Measurements from ENCODE around the gene MCUB. TPM values are rescaled to one million over a fixed set of nuclear protein-coding genes. Genes with fewer than 3 reads are reported as not detected.

The MCUB gene
- polyA plus RNA-seq, 3 donors = 117 to 125 (median 123) TPM

DNA sequence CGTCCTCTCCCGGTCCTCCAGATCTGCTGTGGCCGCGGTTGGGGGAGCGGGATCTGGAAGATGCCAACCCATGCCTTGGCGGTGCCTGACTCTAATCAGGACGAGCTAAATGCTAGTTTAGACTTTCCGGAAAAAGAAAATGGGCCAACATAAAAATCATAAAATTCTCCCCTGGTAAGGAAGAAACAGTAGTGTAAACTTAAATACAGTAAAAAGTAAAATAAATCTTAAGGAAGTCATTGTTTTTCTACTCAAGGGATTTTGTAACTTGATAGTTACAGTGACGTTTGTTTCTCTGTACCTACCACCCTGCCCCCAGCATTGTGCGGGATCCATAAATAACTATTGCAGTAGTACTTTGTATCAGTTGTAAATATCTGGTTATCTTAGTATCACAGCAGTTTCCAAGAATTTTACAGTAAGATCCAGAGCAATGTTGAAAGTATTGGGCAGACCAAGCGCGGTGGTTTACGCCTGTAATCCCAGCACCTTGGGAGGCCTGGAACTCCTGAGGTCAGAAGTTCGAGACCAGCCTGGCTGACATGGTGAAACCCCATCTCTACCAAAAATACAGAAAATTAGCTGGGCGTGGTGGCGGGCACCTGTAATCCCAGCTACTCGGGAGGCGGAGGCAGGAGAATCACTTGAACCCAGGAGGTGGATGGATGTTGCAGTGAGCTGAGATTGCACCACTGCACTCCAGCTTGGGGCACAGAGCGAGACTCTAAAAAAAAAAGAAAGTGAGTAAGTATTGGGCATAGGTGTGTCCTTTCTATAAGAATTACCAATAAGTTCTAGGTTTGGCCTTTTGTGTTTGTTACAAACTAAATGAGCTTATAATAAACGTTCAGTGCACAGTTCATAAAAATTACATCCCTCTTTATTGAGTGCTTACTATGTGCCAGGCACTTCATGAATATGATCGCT is 170.8 kb downstream of the MCUB start:
- Mint-ChIP-seq H3K36me3 (peaks cover 1 to 4% of the 10 kb centered on the region in 2 donors), H3K27ac (peak overlapping the region in 4 of 7 donors; percentile 37 to 61 (median 48)), H3K27me3 (ENCODE audit: low read depth in 3 of 3) (peaks cover 5 to 13% (median 7%) of the 10 kb centered on the region in 3 donors), H3K4me1 (peaks cover 15% of the 10 kb centered on the region), H3K4me3 (peak overlapping the region; percentile 90 to 93), H3K9me3 (no peaks in the 10 kb centered on the region)
- Histone ChIP-seq H3K36me3 (replicated peaks in 1 of 2; ENCODE audit: control insufficient read depth in 1 of 2, insufficient read depth in 2 of 2, low read length in 2 of 2) (no peaks in the 10 kb centered on the region), H3K9ac (ENCODE audit: insufficient read depth, low read length, poor library complexity, severe bottlenecking) (peak overlapping the region; percentile 60), H3K27ac (ENCODE audit: low read depth in 1 of 2, low read length in 2 of 2) (peak overlapping the region; percentile 11 to 59), H3K27me3 (ENCODE audit: control insufficient read depth in 2 of 2, insufficient read depth in 2 of 2, low read length in 2 of 2) (peaks cover 0 to 5% of the 10 kb centered on the region in 2 donors), H4K20me1 (ENCODE audit: insufficient read depth, low read length) (no peaks in the 10 kb centered on the region), H3K9me3 (replicated peaks in 1 of 2; ENCODE audit: control insufficient read depth in 1 of 2, insufficient read depth in 1 of 2, low read length in 2 of 2) (no peaks in the 10 kb centered on the region), H3K79me2 (ENCODE audit: insufficient read depth, low read length) (no peaks in the 10 kb centered on the region), H3K4me2 (replicated peaks; ENCODE audit: extremely low read depth, low read length, poor library complexity, severe bottlenecking) (peak overlapping the region; percentile 82), H2AFZ (ENCODE audit: insufficient read depth, low read depth, low read length, poor library complexity, severe bottlenecking) (peak overlapping the region; percentile 96), H3K4me1 (ENCODE audit: control insufficient read depth in 1 of 2, insufficient read depth in 2 of 2, low read length in 2 of 2) (peaks cover 16 to 17% of the 10 kb centered on the region in 2 donors), H3K4me3 (replicated peaks in 1 of 3; ENCODE audit: low read depth in 2 of 3, low read length in 3 of 3) (peak overlapping the region; percentile 68 to 90 (median 86))
- DNase-seq = no peak
- TF ChIP-seq, protein P1, sequence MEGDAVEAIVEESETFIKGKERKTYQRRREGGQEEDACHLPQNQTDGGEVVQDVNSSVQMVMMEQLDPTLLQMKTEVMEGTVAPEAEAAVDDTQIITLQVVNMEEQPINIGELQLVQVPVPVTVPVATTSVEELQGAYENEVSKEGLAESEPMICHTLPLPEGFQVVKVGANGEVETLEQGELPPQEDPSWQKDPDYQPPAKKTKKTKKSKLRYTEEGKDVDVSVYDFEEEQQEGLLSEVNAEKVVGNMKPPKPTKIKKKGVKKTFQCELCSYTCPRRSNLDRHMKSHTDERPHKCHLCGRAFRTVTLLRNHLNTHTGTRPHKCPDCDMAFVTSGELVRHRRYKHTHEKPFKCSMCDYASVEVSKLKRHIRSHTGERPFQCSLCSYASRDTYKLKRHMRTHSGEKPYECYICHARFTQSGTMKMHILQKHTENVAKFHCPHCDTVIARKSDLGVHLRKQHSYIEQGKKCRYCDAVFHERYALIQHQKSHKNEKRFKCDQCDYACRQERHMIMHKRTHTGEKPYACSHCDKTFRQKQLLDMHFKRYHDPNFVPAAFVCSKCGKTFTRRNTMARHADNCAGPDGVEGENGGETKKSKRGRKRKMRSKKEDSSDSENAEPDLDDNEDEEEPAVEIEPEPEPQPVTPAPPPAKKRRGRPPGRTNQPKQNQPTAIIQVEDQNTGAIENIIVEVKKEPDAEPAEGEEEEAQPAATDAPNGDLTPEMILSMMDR (IDR thresholded peaks at IDR 0.05) = no peak
- intact Hi-C loops (cut with micrococcal nuclease) = no loop called here
- WGBS (ENCODE audit: insufficient coverage) = 62% methylated on average over 11 of the region's 21 CpGs

DNA sequence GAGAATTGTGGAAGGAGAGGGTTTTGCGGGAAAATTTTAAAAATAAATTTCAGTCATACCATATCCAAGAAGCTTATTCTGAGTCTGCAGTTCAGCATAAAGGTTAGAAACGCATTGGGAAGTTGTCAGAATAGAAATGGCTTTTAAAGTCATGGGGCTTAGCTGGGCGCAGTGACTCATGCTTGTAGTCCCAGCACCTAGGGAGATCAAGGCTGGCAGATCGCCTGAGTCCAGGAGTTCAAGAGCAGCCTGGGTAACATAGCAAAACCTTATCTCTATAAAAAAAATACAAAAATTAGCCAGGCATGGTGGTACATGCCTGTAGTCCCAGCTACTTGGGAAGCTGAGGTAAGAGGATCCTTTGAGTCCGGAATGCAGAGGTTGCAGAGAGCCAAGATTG is 173.7 kb downstream of the MCUB start:
- Mint-ChIP-seq H3K4me3 (no peak overlapping the region), H3K9me3 (no peaks in the 10 kb centered on the region), H3K4me1 (peaks cover 12% of the 10 kb centered on the region), H3K27me3 (ENCODE audit: low read depth in 3 of 3) (peaks cover 5 to 12% (median 5%) of the 10 kb centered on the region in 3 donors), H3K36me3 (no peaks in the 10 kb centered on the region), H3K27ac (no peak overlapping the region)
- Histone ChIP-seq H3K36me3 (replicated peaks in 1 of 2; ENCODE audit: control insufficient read depth in 1 of 2, insufficient read depth in 2 of 2, low read length in 2 of 2) (no peaks in the 10 kb centered on the region), H4K20me1 (ENCODE audit: insufficient read depth, low read length) (no peaks in the 10 kb centered on the region), H3K9ac (ENCODE audit: insufficient read depth, low read length, poor library complexity, severe bottlenecking) (no peak overlapping the region), H2AFZ (ENCODE audit: insufficient read depth, low read depth, low read length, poor library complexity, severe bottlenecking) (no peak overlapping the region), H3K4me3 (replicated peaks in 1 of 3; ENCODE audit: low read depth in 2 of 3, low read length in 3 of 3) (no peak overlapping the region), H3K79me2 (ENCODE audit: insufficient read depth, low read length) (no peaks in the 10 kb centered on the region), H3K4me1 (ENCODE audit: control insufficient read depth in 1 of 2, insufficient read depth in 2 of 2, low read length in 2 of 2) (peaks cover 12 to 15% of the 10 kb centered on the region in 2 donors), H3K27me3 (ENCODE audit: control insufficient read depth in 2 of 2, insufficient read depth in 2 of 2, low read length in 2 of 2) (peaks cover 0 to 5% of the 10 kb centered on the region in 2 donors), H3K9me3 (replicated peaks in 1 of 2; ENCODE audit: control insufficient read depth in 1 of 2, insufficient read depth in 1 of 2, low read length in 2 of 2) (no peaks in the 10 kb centered on the region), H3K4me2 (replicated peaks; ENCODE audit: extremely low read depth, low read length, poor library complexity, severe bottlenecking) (no peak overlapping the region), H3K27ac (ENCODE audit: low read depth in 1 of 2, low read length in 2 of 2) (no peak overlapping the region)
- no peak for DNase-seq
- TF ChIP-seq, protein P1 (IDR thresholded peaks at IDR 0.05) = no peak
- intact Hi-C loops (cut with micrococcal nuclease) = no loop called here
- WGBS (ENCODE audit: insufficient coverage) = 100% methylated on average over 1 of the region's 5 CpGs

Data from CD14-positive monocyte (primary cell).